ENCODE measurements around the gene WDR87.

WDR87 gene

GRCh38 chr19:37885392-37885791 lies 21.0 kb downstream of the WDR87 start:
- peaks cover 30% of the 10 kb centered on the region for H3K9me3 Mint-ChIP-seq
- H3K27me3 Mint-ChIP-seq (ENCODE audit: low read depth), result no peaks in the 10 kb centered on the region
- H3K36me3 Mint-ChIP-seq (ENCODE audit: low read depth), result no peaks in the 10 kb centered on the region
- no peak overlapping the region for H3K4me3 Mint-ChIP-seq
- no peaks in the 10 kb centered on the region for H3K4me1 Mint-ChIP-seq
- no peak overlapping the region for H3K27ac Mint-ChIP-seq
- TF ChIP-seq CTCF (IDR thresholded peaks at IDR 0.05; ENCODE audit: unreplicated experiment in 3 of 3), result no peak

- H3K27me3 Mint-ChIP-seq (ENCODE audit: low read depth), result no peaks in the 10 kb centered on the region
- TF ChIP-seq CTCF (IDR thresholded peaks at IDR 0.05; ENCODE audit: unreplicated experiment in 3 of 3), result no peak
- no peak overlapping the region for H3K27ac Mint-ChIP-seq
- H3K4me3 Mint-ChIP-seq, result no peak overlapping the region
- no peaks in the 10 kb centered on the region for H3K4me1 Mint-ChIP-seq
- peaks cover 25% of the 10 kb centered on the region for H3K9me3 Mint-ChIP-seq
- no peaks in the 10 kb centered on the region for H3K36me3 Mint-ChIP-seq (ENCODE audit: low read depth)
Measured at GRCh38 chr19:37877147-37877546, 29.2 kb downstream of the WDR87 start.

DNA sequence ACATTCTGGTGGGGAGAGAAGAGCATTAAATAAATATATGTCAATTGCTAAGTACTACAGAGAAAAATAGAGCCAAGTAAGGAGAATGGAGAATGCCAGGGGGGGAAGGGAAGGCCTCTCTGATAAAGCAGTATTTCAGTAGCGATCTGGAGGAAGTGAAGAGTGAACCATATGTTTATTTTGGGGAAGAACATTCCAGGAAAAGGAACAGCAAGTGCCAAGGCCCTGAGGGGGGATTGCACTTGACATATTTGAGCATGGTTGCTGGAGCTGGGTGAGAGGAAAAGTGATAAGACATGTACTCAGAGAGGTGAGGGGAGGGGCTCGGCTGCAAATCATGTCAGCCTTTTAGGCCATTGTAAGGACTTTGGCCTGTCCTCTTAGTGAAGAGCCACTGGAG lies 30.4 kb downstream of the WDR87 start:
- Mint-ChIP-seq H3K27ac (no peak overlapping the region), H3K4me3 (no peak overlapping the region), H3K27me3 (ENCODE audit: low read depth) (no peaks in the 10 kb centered on the region), H3K36me3 (ENCODE audit: low read depth) (no peaks in the 10 kb centered on the region), H3K4me1 (no peaks in the 10 kb centered on the region), H3K9me3 (peaks cover 26% of the 10 kb centered on the region)
- no peak for TF ChIP-seq CTCF (IDR thresholded peaks at IDR 0.05; ENCODE audit: unreplicated experiment in 3 of 3)

DNA sequence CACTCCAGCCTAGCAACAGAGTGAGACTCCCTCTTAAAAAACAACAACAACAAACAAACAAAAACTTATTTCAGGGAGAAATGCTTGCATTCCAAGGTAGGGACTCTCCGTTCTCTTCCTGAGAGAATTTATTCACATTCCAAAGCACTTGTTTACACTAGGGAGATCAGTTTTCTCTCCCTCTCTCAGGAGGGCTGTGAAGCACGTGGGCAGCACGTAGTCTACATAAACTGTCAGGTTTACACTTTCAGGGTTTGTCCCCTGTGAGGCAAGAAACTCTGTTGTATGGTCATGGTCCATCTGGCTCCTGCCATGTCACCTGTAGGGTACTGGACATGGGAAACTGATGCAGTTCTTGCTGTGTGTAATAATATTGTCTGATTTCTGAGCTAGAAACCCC lies 31.6 kb downstream of the WDR87 start:
- Mint-ChIP-seq H3K4me3 (no peak overlapping the region), H3K27me3 (ENCODE audit: low read depth) (no peaks in the 10 kb centered on the region), H3K27ac (no peak overlapping the region), H3K4me1 (no peaks in the 10 kb centered on the region), H3K9me3 (peaks cover 33% of the 10 kb centered on the region), H3K36me3 (ENCODE audit: low read depth) (no peaks in the 10 kb centered on the region)
- no peak for TF ChIP-seq CTCF (IDR thresholded peaks at IDR 0.05; ENCODE audit: unreplicated experiment in 3 of 3)

GRCh38 chr19:37872383-37872782 lies 34.0 kb downstream of the WDR87 start:
- TF ChIP-seq CTCF (IDR thresholded peaks at IDR 0.05; ENCODE audit: unreplicated experiment in 3 of 3), result no peak
- Mint-ChIP-seq H3K36me3 (ENCODE audit: low read depth) (no peaks in the 10 kb centered on the region), H3K4me3 (no peak overlapping the region), H3K9me3 (peaks cover 29% of the 10 kb centered on the region), H3K27ac (no peak overlapping the region), H3K27me3 (ENCODE audit: low read depth) (peaks cover 7% of the 10 kb centered on the region), H3K4me1 (no peaks in the 10 kb centered on the region)

- Mint-ChIP-seq H3K4me1 (no peaks in the 10 kb centered on the region), H3K9me3 (peaks cover 26% of the 10 kb centered on the region), H3K27me3 (ENCODE audit: low read depth) (peaks cover 7% of the 10 kb centered on the region), H3K27ac (no peak overlapping the region), H3K36me3 (ENCODE audit: low read depth) (no peaks in the 10 kb centered on the region), H3K4me3 (no peak overlapping the region)
- TF ChIP-seq CTCF (IDR thresholded peaks at IDR 0.05; ENCODE audit: unreplicated experiment in 3 of 3), result no peak
Measured at GRCh38 chr19:37869766-37870340, 36.5 kb downstream of the WDR87 start.

All from nephron (organoid).